Panc1 (cell line): ENCODE measurements around the gene CWC27. TPM values are rescaled to one million over a fixed set of nuclear protein-coding genes. Genes with fewer than 3 reads are reported as not detected.

Experiments
- ATAC-seq: fragments of 200-7000 bp; cut with Tn5 transposase; 2 replicates; pipeline ENCODE4 v1.9.1; 2020; ENCODE audit warnings: mild to moderate bottlenecking, moderate library complexity
- BruUV-seq: library from RNA; stranded (reverse); fragments of 400-500 nt; replicated peaks from 2 replicates; lab custom pipeline; 2021; lab: Mats Ljungman, UMichigan
- CTCF ChIA-PET: fragments of 300-600 bp; sonication (Branson Sonifier 250); formaldehyde crosslinking; loops from one replicate; lab custom pipeline; 2022; ENCODE audit warnings: antibody characterized with exemption; lab: Charles Lee
- POLR2A ChIA-PET: fragments of 300-600 bp; sonication (Branson Sonifier 250); formaldehyde crosslinking; loops from one replicate; lab custom pipeline; 2022; ENCODE audit warnings: antibody characterized with exemption; lab: Charles Lee
- DNase-seq: peaks from one replicate; pipeline ENCODE4 v3.0.0-alpha.2; 2010; ENCODE audit warnings: low read depth, low spot score
- H3K27ac ChIP-seq: 2 replicates; pipeline ENCODE4 v1.5.1; 2011; ENCODE audit warnings: mild to moderate bottlenecking, low read length, inconsistent platforms
- H3K27me3 ChIP-seq: fragments of 200-500 bp; sonication (Bioruptor generic); 2 replicates; pipeline ENCODE4 v1.6.0; 2014; ENCODE audit warnings: low read length, inconsistent platforms; ENCODE audit not compliant: control insufficient read depth, insufficient read depth
- H3K36me3 ChIP-seq: fragments of 200-500 bp; sonication (Bioruptor generic); 2 replicates; pipeline ENCODE4 v1.5.1; 2014; ENCODE audit warnings: inconsistent platforms, mild to moderate bottlenecking, low read length, moderate library complexity; ENCODE audit not compliant: control insufficient read depth, insufficient read depth
- H3K4me1 ChIP-seq: 2 replicates; pipeline ENCODE4 v1.5.1; 2011; ENCODE audit warnings: inconsistent platforms, mild to moderate bottlenecking, low read length, moderate library complexity; ENCODE audit not compliant: control insufficient read depth, insufficient read depth
- H3K4me3 ChIP-seq, 2 experiments: 2 replicates each; pipeline ENCODE4 v1.5.1; 2011 to 2012; ENCODE audit warnings: low read depth in 2 of 2, low read length in 2 of 2, mild to moderate bottlenecking in 2 of 2, inconsistent platforms in 1 of 2, moderate library complexity in 1 of 2
- H3K9me3 ChIP-seq: fragments of 200-500 bp; sonication (Bioruptor generic); 2 replicates; pipeline ENCODE4 v1.5.1; 2014; ENCODE audit warnings: low read depth, mild to moderate bottlenecking, inconsistent platforms, low read length, moderate library complexity; ENCODE audit not compliant: control insufficient read depth, insufficient read depth
- POLR2AphosphoS5 ChIP-seq: IDR thresholded peaks from 2 replicates; pipeline ENCODE4 v1.6.1; 2012; ENCODE audit warnings: mild to moderate bottlenecking, low read depth, low read length, moderate library complexity
- SIN3A ChIP-seq: IDR thresholded peaks from 2 replicates; pipeline ENCODE4 v1.6.1; 2012; ENCODE audit warnings: low read depth, mild to moderate bottlenecking, low read length, moderate library complexity, borderline replicate concordance; ENCODE audit not compliant: insufficient read depth
- TCF7L2 ChIP-seq: IDR thresholded peaks from 2 replicates; pipeline ENCODE4 v1.6.1; 2011; ENCODE audit warnings: mild to moderate bottlenecking, low read depth, low read length, inconsistent platforms
- in situ Hi-C: cut with HindIII; loops from 2 replicates; pipeline ENCODE4 v1.10.0; 2016; ENCODE audit warnings: low sequenced_read_pairs, low pct_unique_long_range_greater_than_20kb
- intact Hi-C: fragments of 100-400 bp; cut with micrococcal nuclease; formaldehyde crosslinking; loops from one replicate; pipeline ENCODE4 v1.10.0; 2022; ENCODE audit not compliant: unreplicated experiment
- total RNA-seq: library from RNA; stranded (reverse); gene quantifications from one replicate; pipeline ENCODE4 v1.2.1, GENCODE V29; 2021; ENCODE audit not compliant: unreplicated experiment
- TF ChIP-seq, protein P1 (sequence below): fragments of 450-650 bp; IDR thresholded peaks from 2 replicates; pipeline ENCODE4 v1.5.1; 2017; ENCODE audit warnings: mild to moderate bottlenecking
- TF ChIP-seq, protein P2 (sequence below), 2 experiments: IDR thresholded peaks; 2 replicates each; pipeline ENCODE4 v1.6.1; 2011 to 2012; ENCODE audit warnings: low read depth in 2 of 2, control low read depth in 1 of 2, low read length in 1 of 2, mild to moderate bottlenecking in 1 of 2, moderate library complexity in 1 of 2; ENCODE audit not compliant: insufficient read depth in 1 of 2

The CWC27 gene
- total RNA-seq, 1 experiment from 2014 or later, result 19.7 TPM

DNA sequence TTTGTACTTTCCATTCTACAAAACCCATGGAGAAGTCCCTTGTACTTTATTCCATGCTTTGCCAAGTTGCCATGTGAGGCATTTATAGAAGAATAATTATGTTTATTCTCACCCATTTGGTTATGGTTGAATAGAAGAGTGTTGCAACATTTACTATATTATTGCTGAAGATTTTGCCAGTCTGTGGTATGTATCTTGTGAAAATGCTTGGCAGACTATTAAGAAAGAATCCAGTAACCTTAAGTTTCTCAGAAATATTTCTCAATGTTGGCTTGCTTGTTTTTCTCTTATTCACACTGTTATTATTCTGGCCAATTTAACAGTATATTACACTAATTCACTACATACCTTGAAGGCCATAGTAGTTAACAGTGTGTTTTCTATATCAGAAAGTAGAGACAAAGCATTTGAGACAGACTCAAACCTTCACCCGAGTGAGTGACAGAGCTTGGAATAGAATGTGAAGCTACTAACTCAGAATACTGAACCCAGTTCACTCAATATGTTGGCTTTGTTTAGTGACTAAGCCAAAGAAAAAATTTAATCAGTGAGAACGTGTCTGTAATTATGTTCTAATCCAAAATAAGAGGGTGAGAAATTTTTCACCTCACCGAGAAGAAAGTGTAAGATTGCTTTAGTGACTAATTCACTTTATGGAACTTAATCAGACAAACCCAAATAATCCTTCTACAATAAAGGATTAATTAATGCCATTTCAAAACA, 184.4 kb downstream of the CWC27 start:
- Histone ChIP-seq H3K36me3 (no peaks in the 10 kb centered on the region), H3K27ac (no peak overlapping the region), H3K27me3 (no peaks in the 10 kb centered on the region), H3K4me1 (no peaks in the 10 kb centered on the region), H3K9me3 (no peaks in the 10 kb centered on the region), H3K4me3 (no peak overlapping the region)
- in situ Hi-C loops, result no loop called here
- ATAC-seq, result no peak
- ChIA-PET POLR2A (no interaction called here), CTCF (no interaction called here)
- intact Hi-C loops, result no loop called here
- BruUV-seq, result no TSS peak
- DNase-seq, result no peak
- TF ChIP-seq, protein P1, sequence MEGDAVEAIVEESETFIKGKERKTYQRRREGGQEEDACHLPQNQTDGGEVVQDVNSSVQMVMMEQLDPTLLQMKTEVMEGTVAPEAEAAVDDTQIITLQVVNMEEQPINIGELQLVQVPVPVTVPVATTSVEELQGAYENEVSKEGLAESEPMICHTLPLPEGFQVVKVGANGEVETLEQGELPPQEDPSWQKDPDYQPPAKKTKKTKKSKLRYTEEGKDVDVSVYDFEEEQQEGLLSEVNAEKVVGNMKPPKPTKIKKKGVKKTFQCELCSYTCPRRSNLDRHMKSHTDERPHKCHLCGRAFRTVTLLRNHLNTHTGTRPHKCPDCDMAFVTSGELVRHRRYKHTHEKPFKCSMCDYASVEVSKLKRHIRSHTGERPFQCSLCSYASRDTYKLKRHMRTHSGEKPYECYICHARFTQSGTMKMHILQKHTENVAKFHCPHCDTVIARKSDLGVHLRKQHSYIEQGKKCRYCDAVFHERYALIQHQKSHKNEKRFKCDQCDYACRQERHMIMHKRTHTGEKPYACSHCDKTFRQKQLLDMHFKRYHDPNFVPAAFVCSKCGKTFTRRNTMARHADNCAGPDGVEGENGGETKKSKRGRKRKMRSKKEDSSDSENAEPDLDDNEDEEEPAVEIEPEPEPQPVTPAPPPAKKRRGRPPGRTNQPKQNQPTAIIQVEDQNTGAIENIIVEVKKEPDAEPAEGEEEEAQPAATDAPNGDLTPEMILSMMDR, result no peak
- TF ChIP-seq POLR2AphosphoS5 (no peak), TCF7L2 (no peak)

DNA sequence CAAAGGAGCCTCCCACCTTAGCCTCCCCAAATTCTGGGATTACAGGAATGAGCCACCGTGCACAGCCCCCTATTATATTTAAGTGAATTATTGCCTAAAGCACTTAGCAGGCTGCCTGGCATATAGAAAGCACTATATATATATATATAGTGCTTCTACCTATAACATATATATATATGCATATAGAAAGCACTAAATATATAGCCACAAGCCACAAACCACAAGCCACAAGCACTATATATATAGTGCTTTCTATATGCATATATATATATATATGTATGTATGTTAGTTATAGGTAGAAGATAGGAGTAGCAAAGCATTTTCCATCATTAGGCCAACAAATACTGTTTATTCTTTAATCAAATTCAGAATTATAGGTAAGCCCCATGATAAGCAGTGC, 185.8 kb downstream of the CWC27 start:
- H3K27me3 ChIP-seq, result no peaks in the 10 kb centered on the region
- in situ Hi-C loops, result no loop called here
- no TSS peak for BruUV-seq
- no peaks in the 10 kb centered on the region for H3K4me1 ChIP-seq
- ATAC-seq (no peak), DNase-seq (no peak)
- TF ChIP-seq SIN3A (no peak), POLR2AphosphoS5 (no peak), TCF7L2 (no peak)
- TF ChIP-seq, protein P2, sequence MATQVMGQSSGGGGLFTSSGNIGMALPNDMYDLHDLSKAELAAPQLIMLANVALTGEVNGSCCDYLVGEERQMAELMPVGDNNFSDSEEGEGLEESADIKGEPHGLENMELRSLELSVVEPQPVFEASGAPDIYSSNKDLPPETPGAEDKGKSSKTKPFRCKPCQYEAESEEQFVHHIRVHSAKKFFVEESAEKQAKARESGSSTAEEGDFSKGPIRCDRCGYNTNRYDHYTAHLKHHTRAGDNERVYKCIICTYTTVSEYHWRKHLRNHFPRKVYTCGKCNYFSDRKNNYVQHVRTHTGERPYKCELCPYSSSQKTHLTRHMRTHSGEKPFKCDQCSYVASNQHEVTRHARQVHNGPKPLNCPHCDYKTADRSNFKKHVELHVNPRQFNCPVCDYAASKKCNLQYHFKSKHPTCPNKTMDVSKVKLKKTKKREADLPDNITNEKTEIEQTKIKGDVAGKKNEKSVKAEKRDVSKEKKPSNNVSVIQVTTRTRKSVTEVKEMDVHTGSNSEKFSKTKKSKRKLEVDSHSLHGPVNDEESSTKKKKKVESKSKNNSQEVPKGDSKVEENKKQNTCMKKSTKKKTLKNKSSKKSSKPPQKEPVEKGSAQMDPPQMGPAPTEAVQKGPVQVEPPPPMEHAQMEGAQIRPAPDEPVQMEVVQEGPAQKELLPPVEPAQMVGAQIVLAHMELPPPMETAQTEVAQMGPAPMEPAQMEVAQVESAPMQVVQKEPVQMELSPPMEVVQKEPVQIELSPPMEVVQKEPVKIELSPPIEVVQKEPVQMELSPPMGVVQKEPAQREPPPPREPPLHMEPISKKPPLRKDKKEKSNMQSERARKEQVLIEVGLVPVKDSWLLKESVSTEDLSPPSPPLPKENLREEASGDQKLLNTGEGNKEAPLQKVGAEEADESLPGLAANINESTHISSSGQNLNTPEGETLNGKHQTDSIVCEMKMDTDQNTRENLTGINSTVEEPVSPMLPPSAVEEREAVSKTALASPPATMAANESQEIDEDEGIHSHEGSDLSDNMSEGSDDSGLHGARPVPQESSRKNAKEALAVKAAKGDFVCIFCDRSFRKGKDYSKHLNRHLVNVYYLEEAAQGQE (IDR thresholded peaks at IDR 0.05; ENCODE audit: insufficient read depth in 1 of 2, low read depth in 2 of 2, low read length in 1 of 2), result no peak
- TF ChIP-seq, protein P1, result no peak
- CTCF ChIA-PET, result no interaction called here
- POLR2A ChIA-PET, result no interaction called here
- no peak overlapping the region for H3K4me3 ChIP-seq
- intact Hi-C loops, result no loop called here
- H3K9me3 ChIP-seq, result no peaks in the 10 kb centered on the region
- H3K36me3 ChIP-seq, result no peaks in the 10 kb centered on the region
- no peak overlapping the region for H3K27ac ChIP-seq
